ENCODE results near the gene PTGES2. TPM values are rescaled to one million over a fixed set of nuclear protein-coding genes. Genes with fewer than 3 reads are reported as not detected.

The PTGES2 gene
- total and polyA plus RNA-seq, 2 experiments from 2014 or later = 59.7 to 124 TPM

GRCh38 chr9:128085943-128086342 lies 41.6 kb downstream of the PTGES2 start (continued):
- TF ChIP-seq STAT1 (IDR thresholded peaks at IDR 0.05; ENCODE audit: unreplicated experiment) = no peak
- no peak for TF ChIP-seq ZNF331 (CRISPR knock-in tag; IDR thresholded peaks at IDR 0.05; ENCODE audit: low read depth)
- TF ChIP-seq JUNB (IDR thresholded peaks at IDR 0.05; ENCODE audit: unreplicated experiment) = no peak

DNA sequence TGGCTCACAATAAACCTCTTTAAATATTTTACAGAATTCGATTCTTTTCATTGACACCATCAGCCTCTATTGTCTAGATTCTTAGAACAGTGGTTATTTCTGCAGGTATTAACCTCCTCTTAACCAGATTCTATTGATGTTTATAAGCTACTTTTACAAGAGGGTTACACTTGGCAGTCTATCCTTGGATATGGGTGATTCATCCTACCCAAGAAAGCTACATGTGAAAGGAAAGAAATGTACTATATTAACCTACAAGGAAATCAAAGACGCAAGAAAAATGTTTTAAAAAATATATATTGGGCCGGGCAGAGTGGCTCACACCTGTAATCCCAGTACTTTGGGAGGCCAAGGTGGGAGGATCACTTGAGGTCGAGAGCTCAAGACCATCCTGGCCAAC lies 42.8 kb downstream of the PTGES2 start:
- no peak for TF ChIP-seq NANOG (IDR thresholded peaks at IDR 0.05; ENCODE audit: borderline replicate concordance)
- TF ChIP-seq JUNB (IDR thresholded peaks at IDR 0.05; ENCODE audit: unreplicated experiment) = no peak
- no peak for TF ChIP-seq STAT1 (IDR thresholded peaks at IDR 0.05; ENCODE audit: unreplicated experiment)
- Histone ChIP-seq H4K20me1 (replicated peaks; ENCODE audit: insufficient read depth) (peaks cover 6% of the 10 kb centered on the region; the same call in 1 of the 2 replicates), H3K4me3 (no peak overlapping the region), H3K79me2 (replicated peaks; ENCODE audit: insufficient read depth) (peaks cover 51% of the 10 kb centered on the region), H3F3A (replicated peaks; ENCODE audit: low read depth) (no peaks in the 10 kb centered on the region), H2AFZ (no peak overlapping the region), H3K9me2 (ENCODE audit: insufficient read depth) (no peaks in the 10 kb centered on the region), H3K4me1 (ENCODE audit: insufficient read depth) (no peaks in the 10 kb centered on the region; the same call in 1 of the 2 replicates), H3K36me3 (ENCODE audit: insufficient read depth) (no peaks in the 10 kb centered on the region), H3K27ac (ENCODE audit: low read depth) (no peak overlapping the region), H3K27me3 (ENCODE audit: insufficient read depth) (no peaks in the 10 kb centered on the region), H3K4me2 (no peak overlapping the region)
- H3K4me1 Mint-ChIP-seq = peaks cover 18% of the 10 kb centered on the region
- ATAC-seq = no peak
- H3K27me3 Mint-ChIP-seq (ENCODE audit: insufficient read depth, low read depth, poor library complexity) = peaks cover 4% of the 10 kb centered on the region
- no peaks in the 10 kb centered on the region for H3K9me3 Mint-ChIP-seq
- H3K36me3 Mint-ChIP-seq (ENCODE audit: low read depth) = peaks cover 9% of the 10 kb centered on the region
- H3K27ac Mint-ChIP-seq = no peak overlapping the region
- no peak overlapping the region; the same call in 2 of the 3 replicates for H3K4me3 Mint-ChIP-seq
- DNase-seq (ENCODE audit: low spot score) = no peak

DNA sequence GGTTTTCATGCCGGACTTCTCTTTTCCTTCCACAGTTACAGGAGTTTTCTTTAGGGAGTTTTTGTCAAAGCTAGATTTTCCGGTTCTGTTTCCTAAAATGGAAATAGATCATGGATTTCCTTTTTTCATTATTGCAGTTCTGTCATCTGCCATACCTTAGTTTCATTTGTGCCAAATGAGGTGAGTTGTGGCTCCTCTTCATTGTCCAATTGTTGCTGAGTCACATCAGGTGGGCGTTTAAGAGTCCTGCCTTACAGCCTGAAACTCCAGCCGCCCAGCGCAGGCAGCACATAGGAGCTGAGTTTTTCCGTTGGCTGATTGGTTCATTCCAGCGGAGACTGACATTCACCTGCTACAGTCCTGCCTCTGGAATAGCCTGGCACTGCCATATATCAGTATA lies 45.4 kb downstream of the PTGES2 start:
- Mint-ChIP-seq H3K27me3 (ENCODE audit: insufficient read depth, low read depth, poor library complexity) (peaks cover 3% of the 10 kb centered on the region), H3K9me3 (no peaks in the 10 kb centered on the region), H3K4me1 (peaks cover 31% of the 10 kb centered on the region), H3K36me3 (ENCODE audit: low read depth) (peaks cover 9% of the 10 kb centered on the region), H3K4me3 (no peak overlapping the region), H3K27ac (peak overlapping the region; percentile 97)
- Histone ChIP-seq H3K4me1 (ENCODE audit: insufficient read depth) (peaks cover 11% of the 10 kb centered on the region), H3K4me3 (no peak overlapping the region), H3K27ac (ENCODE audit: low read depth) (peak overlapping the region; percentile 63), H3K79me2 (replicated peaks; ENCODE audit: insufficient read depth) (peaks cover 43% of the 10 kb centered on the region), H3K4me2 (no peak overlapping the region), H4K20me1 (replicated peaks; ENCODE audit: insufficient read depth) (0 out of 2 replicates have a peak, but pooled peaks cover 6% of the 10 kb centered on the region), H3K9me2 (ENCODE audit: insufficient read depth) (no peaks in the 10 kb centered on the region), H3F3A (replicated peaks; ENCODE audit: low read depth) (no peaks in the 10 kb centered on the region), H3K27me3 (ENCODE audit: insufficient read depth) (no peaks in the 10 kb centered on the region), H2AFZ (no peak overlapping the region), H3K36me3 (ENCODE audit: insufficient read depth) (no peaks in the 10 kb centered on the region)
- TF ChIP-seq ZNF331 (CRISPR knock-in tag; IDR thresholded peaks at IDR 0.05; ENCODE audit: low read depth) (no peak), STAT1 (IDR thresholded peaks at IDR 0.05; ENCODE audit: unreplicated experiment) (no peak), NANOG (IDR thresholded peaks at IDR 0.05; ENCODE audit: borderline replicate concordance) (no peak), EZH2phosphoT487 (IDR thresholded peaks at IDR 0.05; ENCODE audit: unreplicated experiment) (no peak), EZH2 (IDR thresholded peaks at IDR 0.05; ENCODE audit: low read depth, unreplicated experiment) (no peak)
- TF ChIP-seq, protein P1, sequence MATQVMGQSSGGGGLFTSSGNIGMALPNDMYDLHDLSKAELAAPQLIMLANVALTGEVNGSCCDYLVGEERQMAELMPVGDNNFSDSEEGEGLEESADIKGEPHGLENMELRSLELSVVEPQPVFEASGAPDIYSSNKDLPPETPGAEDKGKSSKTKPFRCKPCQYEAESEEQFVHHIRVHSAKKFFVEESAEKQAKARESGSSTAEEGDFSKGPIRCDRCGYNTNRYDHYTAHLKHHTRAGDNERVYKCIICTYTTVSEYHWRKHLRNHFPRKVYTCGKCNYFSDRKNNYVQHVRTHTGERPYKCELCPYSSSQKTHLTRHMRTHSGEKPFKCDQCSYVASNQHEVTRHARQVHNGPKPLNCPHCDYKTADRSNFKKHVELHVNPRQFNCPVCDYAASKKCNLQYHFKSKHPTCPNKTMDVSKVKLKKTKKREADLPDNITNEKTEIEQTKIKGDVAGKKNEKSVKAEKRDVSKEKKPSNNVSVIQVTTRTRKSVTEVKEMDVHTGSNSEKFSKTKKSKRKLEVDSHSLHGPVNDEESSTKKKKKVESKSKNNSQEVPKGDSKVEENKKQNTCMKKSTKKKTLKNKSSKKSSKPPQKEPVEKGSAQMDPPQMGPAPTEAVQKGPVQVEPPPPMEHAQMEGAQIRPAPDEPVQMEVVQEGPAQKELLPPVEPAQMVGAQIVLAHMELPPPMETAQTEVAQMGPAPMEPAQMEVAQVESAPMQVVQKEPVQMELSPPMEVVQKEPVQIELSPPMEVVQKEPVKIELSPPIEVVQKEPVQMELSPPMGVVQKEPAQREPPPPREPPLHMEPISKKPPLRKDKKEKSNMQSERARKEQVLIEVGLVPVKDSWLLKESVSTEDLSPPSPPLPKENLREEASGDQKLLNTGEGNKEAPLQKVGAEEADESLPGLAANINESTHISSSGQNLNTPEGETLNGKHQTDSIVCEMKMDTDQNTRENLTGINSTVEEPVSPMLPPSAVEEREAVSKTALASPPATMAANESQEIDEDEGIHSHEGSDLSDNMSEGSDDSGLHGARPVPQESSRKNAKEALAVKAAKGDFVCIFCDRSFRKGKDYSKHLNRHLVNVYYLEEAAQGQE (IDR thresholded peaks at IDR 0.05; ENCODE audit: unreplicated experiment) = no peak
- DNase-seq (ENCODE audit: low spot score) (peak; percentile 47), ATAC-seq (peak; percentile 39)

Measured in GM23338 (cell line).